ENCODE measurements around the gene MAP7D3.
"Not testable (repeated sequence)": the region's sequence is repeated elsewhere in the genome, so short reads cannot be mapped to it uniquely, and the experiment has no call there.

The MAP7D3 gene

GRCh38 chrX:136250191-136251040 is 784 bp downstream of the MAP7D3 start:
- peak; percentile 42 for DNase-seq (ENCODE audit: low spot score)

GRCh38 chrX:136246201-136246600 is 5.0 kb downstream of the MAP7D3 start:
- no peak for DNase-seq (ENCODE audit: low spot score)

GRCh38 chrX:136237849-136238248 is 13.4 kb downstream of the MAP7D3 start:
- DNase-seq (ENCODE audit: low spot score), result not testable (repeated sequence)

- no peak for DNase-seq (ENCODE audit: low spot score)
Observed at GRCh38 chrX:136237074-136237473, 14.1 kb downstream of the MAP7D3 start.

- no peak for DNase-seq (ENCODE audit: low spot score)
Observed at GRCh38 chrX:136228839-136229207, 22.4 kb downstream of the MAP7D3 start.

- no peak for DNase-seq (ENCODE audit: low spot score)
Observed at GRCh38 chrX:136227948-136228838, 23.0 kb downstream of the MAP7D3 start.

- no peak for DNase-seq (ENCODE audit: low spot score)
Observed at GRCh38 chrX:136227074-136227473, 24.1 kb downstream of the MAP7D3 start.

GRCh38 chrX:136221851-136222513 is 29.2 kb downstream of the MAP7D3 start:
- DNase-seq (ENCODE audit: low spot score), result no peak

GRCh38 chrX:136220951-136221350 is 30.2 kb downstream of the MAP7D3 start:
- DNase-seq (ENCODE audit: low spot score), result no peak

GRCh38 chrX:136220540-136220939 is 30.7 kb downstream of the MAP7D3 start:
- no peak for DNase-seq (ENCODE audit: low spot score)

- DNase-seq (ENCODE audit: low spot score), result no peak
Observed at GRCh38 chrX:136219893-136220292, 31.3 kb downstream of the MAP7D3 start.

GRCh38 chrX:136215559-136215958 is 35.6 kb downstream of the MAP7D3 start:
- DNase-seq (ENCODE audit: low spot score), result peak; percentile 10

- DNase-seq (ENCODE audit: low spot score), result peak; percentile 71
Observed at GRCh38 chrX:136214551-136214950, 36.6 kb downstream of the MAP7D3 start.

- no peak for DNase-seq (ENCODE audit: low spot score)
Observed at GRCh38 chrX:136212557-136213111, 38.6 kb downstream of the MAP7D3 start.

- DNase-seq (ENCODE audit: low spot score), result no peak
Observed at GRCh38 chrX:136211766-136212556, 39.2 kb downstream of the MAP7D3 start.

- DNase-seq (ENCODE audit: low spot score), result no peak
Observed at GRCh38 chrX:136210806-136211205, 40.4 kb downstream of the MAP7D3 start.

GRCh38 chrX:136210243-136210642 is 41.0 kb downstream of the MAP7D3 start:
- DNase-seq (ENCODE audit: low spot score), result no peak

- no peak for DNase-seq (ENCODE audit: low spot score)
Observed at GRCh38 chrX:136209751-136210150, 41.4 kb downstream of the MAP7D3 start.

- DNase-seq (ENCODE audit: low spot score), result peak; percentile 62
Observed at GRCh38 chrX:136209016-136209738, 42.0 kb downstream of the MAP7D3 start.

GRCh38 chrX:136207546-136207945 is 43.7 kb downstream of the MAP7D3 start:
- no peak for DNase-seq (ENCODE audit: low spot score)

GRCh38 chrX:136206916-136207315 is 44.3 kb downstream of the MAP7D3 start:
- DNase-seq (ENCODE audit: low spot score), result no peak

Data from AG08395 (cell line).